Measurements from ENCODE around the gene SLC25A34. TPM values are rescaled to one million over a fixed set of nuclear protein-coding genes. Genes with fewer than 3 reads are reported as not detected.

SLC25A34 gene
- polyA plus RNA-seq, 1 of the 3 experiments (the other 2 are of a cell fraction): 1.4 TPM

GRCh38 chr1:15771836-15772515, 35.9 kb downstream of the SLC25A34 start (continued):
- TF ChIP-seq, protein P1, sequence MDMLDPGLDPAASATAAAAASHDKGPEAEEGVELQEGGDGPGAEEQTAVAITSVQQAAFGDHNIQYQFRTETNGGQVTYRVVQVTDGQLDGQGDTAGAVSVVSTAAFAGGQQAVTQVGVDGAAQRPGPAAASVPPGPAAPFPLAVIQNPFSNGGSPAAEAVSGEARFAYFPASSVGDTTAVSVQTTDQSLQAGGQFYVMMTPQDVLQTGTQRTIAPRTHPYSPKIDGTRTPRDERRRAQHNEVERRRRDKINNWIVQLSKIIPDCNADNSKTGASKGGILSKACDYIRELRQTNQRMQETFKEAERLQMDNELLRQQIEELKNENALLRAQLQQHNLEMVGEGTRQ (IDR thresholded peaks at IDR 0.05; ENCODE audit: borderline replicate concordance, low read depth, low read length): no peak
- TF ChIP-seq JUND (IDR thresholded peaks at IDR 0.05): no peak
- TF ChIP-seq IRF3 (IDR thresholded peaks at IDR 0.05; ENCODE audit: low read depth, low read length): no peak
- no peak for TF ChIP-seq EP300 (IDR thresholded peaks at IDR 0.05; ENCODE audit: borderline replicate concordance in 1 of 2, low read depth in 1 of 2, low read length in 1 of 2)

DNA sequence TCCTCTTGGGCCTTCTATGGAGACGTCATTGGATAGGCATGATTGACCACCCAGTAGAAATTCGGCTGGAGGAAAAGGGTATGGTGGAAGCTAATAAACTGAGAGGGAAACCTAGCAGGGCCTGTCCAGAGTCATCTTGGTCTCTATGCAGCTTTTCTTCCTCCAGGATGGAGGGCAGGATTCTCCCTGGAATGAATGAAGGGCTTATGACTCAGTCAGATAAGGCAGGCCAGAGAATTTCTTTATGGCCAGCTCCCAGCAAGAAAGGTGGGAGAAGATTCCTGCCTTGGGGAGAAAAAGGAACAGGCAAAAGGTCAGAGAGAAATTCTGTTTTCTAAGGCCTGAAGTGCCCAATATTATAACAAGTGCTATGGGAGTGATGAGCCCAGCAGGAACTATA, 39.6 kb downstream of the SLC25A34 start:
- H4K20me1 ChIP-seq (ENCODE audit: insufficient read depth): no peaks in the 10 kb centered on the region
- H3F3A ChIP-seq (replicated peaks; ENCODE audit: insufficient read depth): peaks cover 9% of the 10 kb centered on the region
- H3K79me2 ChIP-seq (ENCODE audit: insufficient read depth): no peaks in the 10 kb centered on the region
- no peak overlapping the region for H3K9ac ChIP-seq
- CTCF ChIA-PET: interaction anchor here (0.7 to 1.8 kb wide), 2 partner anchors 16 to 218 kb away, joined by 3 to 7 read pairs; no protein-coding TSS in a partner anchor
- no peaks in the 10 kb centered on the region for H3K9me3 ChIP-seq
- no peak for TF ChIP-seq EP300 (IDR thresholded peaks at IDR 0.05; ENCODE audit: borderline replicate concordance in 1 of 2, low read depth in 1 of 2, low read length in 1 of 2)
- TF ChIP-seq NRF1 (IDR thresholded peaks at IDR 0.05; ENCODE audit: low read depth, low read length): no peak
- TF ChIP-seq REST (IDR thresholded peaks at IDR 0.05; ENCODE audit: low read depth, low read length): no peak
- TF ChIP-seq CTCF (IDR thresholded peaks at IDR 0.05): no peak
- TF ChIP-seq MXI1 (IDR thresholded peaks at IDR 0.05; ENCODE audit: low read depth, low read length): no peak
- no peak for TF ChIP-seq RAD21 (IDR thresholded peaks at IDR 0.05; ENCODE audit: low read length)
- TF ChIP-seq YY1 (IDR thresholded peaks at IDR 0.05; ENCODE audit: low read depth): no peak
- TF ChIP-seq EZH2phosphoT487 (IDR thresholded peaks at IDR 0.05; ENCODE audit: borderline replicate concordance, low read depth): no peak
- TF ChIP-seq JUND (IDR thresholded peaks at IDR 0.05): no peak
- no peak for TF ChIP-seq TCF12 (IDR thresholded peaks at IDR 0.05)
- TF ChIP-seq POLR2AphosphoS5 (IDR thresholded peaks at IDR 0.05; ENCODE audit: low read depth, low read length): no peak
- no peak for TF ChIP-seq ELF1 (IDR thresholded peaks at IDR 0.05)
- TF ChIP-seq SMC3 (IDR thresholded peaks at IDR 0.05; ENCODE audit: low read depth, low read length): no peak
- TF ChIP-seq GABPA (IDR thresholded peaks at IDR 0.05; ENCODE audit: low read depth): no peak
- TF ChIP-seq, protein P2, sequence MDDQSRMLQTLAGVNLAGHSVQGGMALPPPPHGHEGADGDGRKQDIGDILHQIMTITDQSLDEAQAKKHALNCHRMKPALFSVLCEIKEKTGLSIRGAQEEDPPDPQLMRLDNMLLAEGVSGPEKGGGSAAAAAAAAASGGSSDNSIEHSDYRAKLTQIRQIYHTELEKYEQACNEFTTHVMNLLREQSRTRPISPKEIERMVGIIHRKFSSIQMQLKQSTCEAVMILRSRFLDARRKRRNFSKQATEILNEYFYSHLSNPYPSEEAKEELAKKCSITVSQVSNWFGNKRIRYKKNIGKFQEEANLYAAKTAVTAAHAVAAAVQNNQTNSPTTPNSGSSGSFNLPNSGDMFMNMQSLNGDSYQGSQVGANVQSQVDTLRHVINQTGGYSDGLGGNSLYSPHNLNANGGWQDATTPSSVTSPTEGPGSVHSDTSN (IDR thresholded peaks at IDR 0.05): no peak
- TF ChIP-seq NFIC (IDR thresholded peaks at IDR 0.05; ENCODE audit: borderline replicate concordance): no peak
- H3K4me3 ChIP-seq (ENCODE audit: low read depth in 2 of 2, low read length in 1 of 2): no peak overlapping the region
- H3K4me2 ChIP-seq: no peak overlapping the region
- H3K36me3 ChIP-seq (replicated peaks in 1 of 2; ENCODE audit: control insufficient read depth in 1 of 2, insufficient read depth in 2 of 2, low read length in 1 of 2): peaks cover 39 to 52% of the 10 kb centered on the region in 2 experiments
- POLR2A ChIA-PET: no interaction called here
- WGBS (ENCODE audit: low lambda C conversion rate): 88% methylated on average over 2 of the region's 2 CpGs
- no peak overlapping the region for H3K27ac ChIP-seq (ENCODE audit: low read depth in 2 of 2, low read length in 1 of 2)
- no peaks in the 10 kb centered on the region for H3K4me1 ChIP-seq (ENCODE audit: control insufficient read depth in 1 of 2, insufficient read depth in 2 of 2, low read depth in 1 of 2, low read length in 1 of 2)
- H3K27me3 ChIP-seq (ENCODE audit: insufficient read depth): no peaks in the 10 kb centered on the region
- H2AFZ ChIP-seq (ENCODE audit: low read depth): no peak overlapping the region
- no peaks in the 10 kb centered on the region for H3K9me2 ChIP-seq
- no peak for DNase-seq

All from SK-N-SH (cell line).